Heart right ventricle (tissue), 16 donors: Measurements from ENCODE around the gene SMAP2. TPM values are rescaled to one million over a fixed set of nuclear protein-coding genes. Genes with fewer than 3 reads are reported as not detected.

Experiments used
- ATAC-seq, 8 donors: fragments of 200-7000 bp; cut with Tn5 transposase; one replicate each; pipeline ENCODE4 v1.9.1; 2020; ENCODE audit warnings: mild to moderate bottlenecking in 8 of 8, moderate library complexity in 8 of 8, moderate number of reproducible peaks in 1 of 8
- DNase-seq, 2 donors: peaks; one replicate each; pipeline ENCODE4 v3.0.0-alpha.2; 2020
- H3K27ac ChIP-seq, 10 donors: fragments of 200-600 bp; sonication (generic) in 2 of 10; one replicate each; pipeline versions ENCODE4 v1.5.0 to v1.8.0; 2020 to 2022; ENCODE audit warnings: mild to moderate bottlenecking in 3 of 10
- H3K27me3 ChIP-seq, 7 donors: fragments of 200-600 bp; one replicate each; pipeline ENCODE4 v1.8.0; 2021 to 2022; ENCODE audit warnings: mild to moderate bottlenecking in 2 of 7
- H3K36me3 ChIP-seq, 9 donors: fragments of 200-600 bp; sonication (generic) in 1 of 9; one replicate each; pipeline versions ENCODE4 v1.5.0 to v1.8.0; 2020 to 2022; ENCODE audit warnings: mild to moderate bottlenecking in 2 of 9
- H3K4me1 ChIP-seq, 9 donors: fragments of 200-600 bp; sonication (generic) in 1 of 9; one replicate each; pipeline versions ENCODE4 v1.5.0 to v1.8.0; 2020 to 2022; ENCODE audit warnings: mild to moderate bottlenecking in 4 of 9
- H3K4me3 ChIP-seq, 10 donors: fragments of 200-600 bp; sonication (generic) in 2 of 10; one replicate each; pipeline versions ENCODE4 v1.5.0 to v1.8.0; 2020 to 2022; ENCODE audit warnings: mild to moderate bottlenecking in 7 of 10, moderate library complexity in 2 of 10
- H3K9me3 ChIP-seq, 11 donors: fragments of 200-600 bp in 10 of 11; sonication (generic) in 2 of 11; one replicate each; pipeline versions ENCODE4 v1.5.0 to v1.8.0; 2013 to 2022; ENCODE audit warnings: mild to moderate bottlenecking in 2 of 11, control low read depth in 1 of 11, moderate library complexity in 1 of 11
- WGBS, 2 donors: extraction: QIAGEN DNeasy Blood & Tissue Kit; methylation state at CpG; one replicate each; pipeline ENCODE4 v1.1.7; 2013; ENCODE audit warnings: inconsistent platforms in 1 of 2; 5-methylcytosine and 5-hydroxymethylcytosine counted together
- intact Hi-C, 10 donors: fragments of 100-400 bp; cut with DNase I; formaldehyde crosslinking; loops; one replicate each; pipeline versions ENCODE4 v1.11.1 to v1.14.2; 2022
- polyA plus RNA-seq, 2 donors: library from polyadenylated mRNA; stranded (reverse); fragments of 200-250 nt; gene quantifications; one replicate each; pipeline ENCODE4 v1.2.3, GENCODE V29; 2013
- total RNA-seq, 10 donors: library from RNA; stranded (reverse); fragmentation: NEBNext Ultra II Directional in 3 of 10; extraction: Animal tissue kit (Norgen Biotek cat#: 25700) in 3 of 10; gene quantifications; one replicate each; pipeline versions ENCODE4 v1.2.1 to v1.2.4, GENCODE V29; 2021 to 2023
- TF ChIP-seq, protein P1 (sequence below), 9 donors: fragments of 200-600 bp; sonication (generic) in 2 of 9; IDR thresholded peaks; one replicate each; pipeline versions ENCODE4 v1.5.0 to v1.8.0; 2021 to 2022; ENCODE audit warnings: antibody characterized with exemption in 9 of 9, mild to moderate bottlenecking in 5 of 9, moderate library complexity in 1 of 9
- donor health status: Arrhythmogenic right ventricular cardiomyopathy.
- donor health status: ischemic (EF 13 %, LVEDD 7.1; RV severe dilation, severe dysfunction).
- donor health status: healthy with polysubstance abuse.
- donor health status: DM: no; HTN: yes; CAD: no.
- donor health status: DM: no; HTN: no; CAD: no.
- donor health status: ischemic (EF 25% LVEDD 6.9; RV normal size, moderate dysfunction).
- donor health status: ischemic (EF 25% LVEDD 5.7; RV mildly dilated, moderate dysfunction).
- donor health status: healthy.
- donor health status: DM: yes; HTN: yes; CAD: no.
- donor health status: Ischemic cardiomyopathy.
- donor health status: ischemic (EF 35%, LVEDD 5.7; RV mildly dilated, moderate dysfunction).
- donor health status: nonischemic (EF 11% LVEDD 7.7; RV severe dilation, severe dysfunction).
- donor health status: DM: yes; HTN: yes; CAD: no.
- donor health status: PGD.
- donor health status: ischemic (EF 29% LVEDD 5.4; RV normal size, mild dysfunction).
- donor health status: nonischemic (EF 23%, LVEDD 6.1; RV moderate dilation, normal function).

SMAP2 gene
- total and polyA plus RNA-seq, 12 donors: 9.4 to 29.8 (median 12.4) TPM

DNA sequence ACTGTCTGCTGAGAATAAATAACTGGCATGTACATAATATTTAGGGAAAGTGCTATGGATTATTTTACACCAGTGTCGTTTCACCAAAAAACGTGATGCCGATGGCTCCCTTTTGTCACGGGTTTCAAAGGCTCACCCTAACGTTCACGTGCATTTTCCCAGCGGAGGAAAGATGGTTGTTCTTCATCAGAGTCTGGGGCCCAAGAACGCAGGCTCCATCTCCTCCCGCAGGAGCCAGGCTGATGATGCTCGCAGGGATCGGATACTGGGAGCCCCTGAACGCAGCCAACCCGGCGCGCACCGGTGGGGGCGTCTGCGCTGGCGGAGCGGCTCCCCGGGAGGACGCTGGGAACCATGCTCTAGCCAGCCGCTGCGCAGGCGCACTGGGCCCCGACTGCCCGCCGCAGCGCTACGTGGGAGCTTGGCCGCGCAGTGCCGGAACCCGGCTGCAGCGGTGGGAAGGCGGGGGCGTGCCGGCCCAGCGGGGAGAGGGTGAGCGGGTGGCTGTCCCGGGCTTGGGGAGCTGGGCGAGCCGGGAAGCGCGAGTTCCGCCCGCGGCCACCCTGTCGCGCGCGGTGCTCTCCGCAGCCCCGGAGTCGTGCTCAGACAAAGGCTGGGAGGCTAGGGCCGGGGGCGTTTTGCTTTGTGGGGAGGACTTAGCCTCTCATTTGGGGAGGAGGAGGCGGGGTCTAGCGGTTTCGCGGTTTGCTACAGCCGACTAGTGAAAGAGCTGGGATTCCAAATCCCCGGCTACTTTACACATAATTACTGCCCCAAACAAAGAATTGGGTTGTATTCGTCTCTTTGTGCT is 76.4 kb downstream of the SMAP2 start, which contains the start of gene ZFP69B:
Gene ZFP69B, plus strand, starts transcription at position 793 of the 811 bp plus-strand sequence. CDS start 486 bp downstream, outside the sequence.
- intact Hi-C loops: loop anchor here in 1 of 10 donors (5.0 kb wide), 1 partner anchor 1212 kb away; no protein-coding TSS in a partner anchor
- peak; percentile 92 to 95 for DNase-seq
- H3K27ac ChIP-seq: peak within 1 kb of the TSS in 9 of 10 donors; percentile 52 to 91 (median 83)
- TF ChIP-seq, protein P1, sequence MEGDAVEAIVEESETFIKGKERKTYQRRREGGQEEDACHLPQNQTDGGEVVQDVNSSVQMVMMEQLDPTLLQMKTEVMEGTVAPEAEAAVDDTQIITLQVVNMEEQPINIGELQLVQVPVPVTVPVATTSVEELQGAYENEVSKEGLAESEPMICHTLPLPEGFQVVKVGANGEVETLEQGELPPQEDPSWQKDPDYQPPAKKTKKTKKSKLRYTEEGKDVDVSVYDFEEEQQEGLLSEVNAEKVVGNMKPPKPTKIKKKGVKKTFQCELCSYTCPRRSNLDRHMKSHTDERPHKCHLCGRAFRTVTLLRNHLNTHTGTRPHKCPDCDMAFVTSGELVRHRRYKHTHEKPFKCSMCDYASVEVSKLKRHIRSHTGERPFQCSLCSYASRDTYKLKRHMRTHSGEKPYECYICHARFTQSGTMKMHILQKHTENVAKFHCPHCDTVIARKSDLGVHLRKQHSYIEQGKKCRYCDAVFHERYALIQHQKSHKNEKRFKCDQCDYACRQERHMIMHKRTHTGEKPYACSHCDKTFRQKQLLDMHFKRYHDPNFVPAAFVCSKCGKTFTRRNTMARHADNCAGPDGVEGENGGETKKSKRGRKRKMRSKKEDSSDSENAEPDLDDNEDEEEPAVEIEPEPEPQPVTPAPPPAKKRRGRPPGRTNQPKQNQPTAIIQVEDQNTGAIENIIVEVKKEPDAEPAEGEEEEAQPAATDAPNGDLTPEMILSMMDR (IDR thresholded peaks at IDR 0.05): peak in 2 of 9 donors; percentile 34
- H3K4me1 ChIP-seq: peaks cover 0 to 17% (median 10%) of the 10 kb centered on the region in 9 donors
- peak; percentile 99 to 100 (median 99) for ATAC-seq
- no peaks in the 10 kb centered on the region for H3K27me3 ChIP-seq
- peaks cover 0 to 64% (median 4%) of the 10 kb centered on the region in 11 donors for H3K9me3 ChIP-seq
- peaks cover 0 to 10% (median 0%) of the 10 kb centered on the region in 9 donors for H3K36me3 ChIP-seq
- WGBS, 2 donors: 0% methylated on average over 64 of the region's 64 CpGs
- H3K4me3 ChIP-seq: peak within 1 kb of the TSS; percentile 33 to 88 (median 78)

- TF ChIP-seq, protein P1 (IDR thresholded peaks at IDR 0.05): no peak
- WGBS, 2 donors: 16 to 22% methylated on average over 22 of the region's 22 CpGs
- intact Hi-C loops: loop anchor here in 1 of 10 donors (5.0 kb wide), 1 partner anchor 1212 kb away; no protein-coding TSS in a partner anchor
- H3K27ac ChIP-seq: peak overlapping the region in 9 of 10 donors; percentile 52 to 91 (median 83)
- ATAC-seq (peak in 7 of 8 donors; percentile 13 to 54 (median 40)), DNase-seq (no peak)
- no peaks in the 10 kb centered on the region for H3K27me3 ChIP-seq
- H3K36me3 ChIP-seq: peaks cover 0 to 16% (median 2%) of the 10 kb centered on the region in 9 donors
- H3K9me3 ChIP-seq: peaks cover 0 to 64% (median 7%) of the 10 kb centered on the region in 11 donors
- peak overlapping the region; percentile 33 to 88 (median 78) for H3K4me3 ChIP-seq
- H3K4me1 ChIP-seq: peaks cover 0 to 17% (median 10%) of the 10 kb centered on the region in 9 donors
Observed at GRCh38 chr1:40450495-40451237, 77.1 kb downstream of the SMAP2 start.

- Histone ChIP-seq H3K36me3 (peaks cover 0 to 20% (median 4%) of the 10 kb centered on the region in 9 donors), H3K27ac (peak overlapping the region in 3 of 10 donors; percentile 85 to 91 (median 87)), H3K4me3 (peak overlapping the region in 5 of 10 donors; percentile 78 to 82 (median 80)), H3K4me1 (peaks cover 0 to 17% (median 10%) of the 10 kb centered on the region in 9 donors), H3K9me3 (peaks cover 0 to 64% (median 10%) of the 10 kb centered on the region in 11 donors), H3K27me3 (no peaks in the 10 kb centered on the region)
- intact Hi-C loops: loop anchor here in 1 of 10 donors (5.0 kb wide), 1 partner anchor 1211 kb away; no protein-coding TSS in a partner anchor
- WGBS, 2 donors: 90 to 97% methylated on average over 1 of the region's 1 CpG
- TF ChIP-seq, protein P1 (IDR thresholded peaks at IDR 0.05): no peak
- ATAC-seq (no peak), DNase-seq (no peak)
Observed at GRCh38 chr1:40451238-40451585, 77.7 kb downstream of the SMAP2 start.

DNA sequence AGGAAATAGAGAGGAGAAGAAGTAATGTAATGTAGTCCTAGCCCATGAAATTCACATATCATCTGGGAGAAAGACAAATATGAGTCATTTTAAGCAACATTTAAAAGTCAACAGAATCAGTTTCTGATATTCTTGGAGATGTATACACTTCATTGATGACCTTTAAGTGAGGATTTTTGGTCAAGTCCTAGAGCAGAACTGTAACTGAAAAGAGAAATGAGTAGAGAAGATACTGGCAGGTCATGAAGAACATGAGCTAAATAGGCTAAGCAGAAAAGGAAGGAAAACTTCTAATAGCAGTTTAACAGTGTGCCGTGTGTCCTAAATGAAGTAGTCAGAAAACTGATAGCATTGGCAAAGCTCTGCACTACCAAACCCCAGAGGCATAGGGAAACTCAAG is 81.3 kb downstream of the SMAP2 start:
- WGBS, 2 donors: 76 to 96% methylated on average over 1 of the region's 1 CpG
- Histone ChIP-seq H3K36me3 (peaks cover 0 to 57% (median 33%) of the 10 kb centered on the region in 9 donors), H3K27me3 (no peaks in the 10 kb centered on the region), H3K4me1 (peaks cover 0 to 10% (median 6%) of the 10 kb centered on the region in 9 donors), H3K9me3 (peaks cover 0 to 84% (median 42%) of the 10 kb centered on the region in 11 donors), H3K4me3 (no peak overlapping the region), H3K27ac (no peak overlapping the region)
- intact Hi-C loops: loop anchor here in 1 of 10 donors (5.0 kb wide), 1 partner anchor 1207 kb away; no protein-coding TSS in a partner anchor
- ATAC-seq: no peak
- TF ChIP-seq, protein P1 (IDR thresholded peaks at IDR 0.05): no peak
- no peak for DNase-seq
